ENCODE measurements around the gene PCDH9.

GRCh38 chr13:66375756-66376155 lies 854.4 kb downstream of the PCDH9 start:
- TF ChIP-seq CTCF (IDR thresholded peaks at IDR 0.05; ENCODE audit: insufficient read depth, low read depth, low read length) (no peak), EZH2 (IDR thresholded peaks at IDR 0.05; ENCODE audit: insufficient read depth, low read length) (no peak)

Measured in astrocyte (in vitro differentiated cells and primary cell).